ENCODE results near the gene ARPC4. TPM values are rescaled to one million over a fixed set of nuclear protein-coding genes. Genes with fewer than 3 reads are reported as not detected.

Gene ARPC4
- total and polyA plus RNA-seq, 2 donors (not counting 3 experiments of a cell fraction or from before 2014, with no cell fraction given) = 181 to 197 TPM

DNA sequence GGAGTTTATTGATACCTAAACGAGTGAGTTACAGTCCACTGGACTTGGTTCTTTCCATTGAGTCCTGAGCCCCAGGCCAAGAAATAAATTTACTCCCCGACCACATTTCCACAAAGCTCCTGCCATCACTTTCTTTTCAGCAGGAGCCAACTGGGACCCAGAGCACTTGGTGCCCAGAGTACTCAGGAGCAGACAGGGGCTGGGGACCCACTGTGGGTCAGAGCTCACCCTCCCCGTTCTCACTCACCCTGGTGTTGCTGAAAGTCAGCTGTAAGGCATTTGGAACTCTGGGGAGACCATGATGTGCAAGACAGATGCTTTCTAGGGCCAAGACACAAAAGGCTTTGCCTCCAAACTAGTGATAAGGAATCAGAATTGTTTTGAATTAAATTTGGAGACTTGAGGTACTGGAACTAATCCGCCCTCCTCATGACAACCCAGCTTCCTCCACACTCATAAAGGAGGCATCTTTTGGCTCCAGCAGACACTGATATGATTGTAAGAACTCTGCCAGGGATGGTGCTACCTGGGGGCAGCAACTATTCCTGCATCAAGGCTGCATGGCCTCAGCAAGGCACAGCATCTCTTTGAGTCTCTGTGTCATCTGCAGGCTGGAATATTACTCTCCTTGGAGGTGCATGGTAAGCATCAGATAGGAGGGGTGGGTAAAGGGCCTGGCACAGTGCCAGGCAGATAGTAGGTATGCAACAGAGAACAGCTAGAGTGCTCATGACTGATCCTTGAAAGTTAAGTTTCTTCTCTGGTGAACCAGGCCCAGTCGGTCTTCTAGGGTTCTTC, 15.8 kb upstream of the ARPC4 start:
- no peaks in the 10 kb centered on the region for H3K27me3 ChIP-seq (ENCODE audit: control insufficient read depth in 2 of 2, insufficient read depth in 2 of 2, low read length in 2 of 2)
- H3K9ac ChIP-seq (replicated peaks; ENCODE audit: extremely low read depth, insufficient read depth, low read length) = no peak overlapping the region
- DNase-seq (ENCODE audit: low read depth, low spot score) (no peak), FAIRE-seq (no peak)
- no peak overlapping the region for H3K4me2 ChIP-seq (ENCODE audit: insufficient read depth, low read length)
- H4K20me1 ChIP-seq (replicated peaks; ENCODE audit: control insufficient read depth, extremely low read depth, insufficient read depth, low read length) = no peaks in the 10 kb centered on the region
- no peak overlapping the region for H3K4me3 ChIP-seq (replicated peaks in 1 of 3; ENCODE audit: insufficient read depth in 1 of 3, low read depth in 1 of 3, low read length in 3 of 3)
- no peak for TF ChIP-seq CTCF (IDR thresholded peaks at IDR 0.05; ENCODE audit: extremely low read depth in 1 of 2, insufficient read depth in 1 of 2, low read depth in 1 of 2, low read length in 2 of 2)
- no peak for TF ChIP-seq MYC (IDR thresholded peaks at IDR 0.05; ENCODE audit: low read depth, low read length)
- no peak for TF ChIP-seq JUN (IDR thresholded peaks at IDR 0.05; ENCODE audit: borderline replicate concordance, insufficient read depth, insufficient read length, low read depth)
- no peak for TF ChIP-seq GATA2 (IDR thresholded peaks at IDR 0.05; ENCODE audit: insufficient read depth, insufficient read length, low read depth, low read length)
- TF ChIP-seq, protein P1, sequence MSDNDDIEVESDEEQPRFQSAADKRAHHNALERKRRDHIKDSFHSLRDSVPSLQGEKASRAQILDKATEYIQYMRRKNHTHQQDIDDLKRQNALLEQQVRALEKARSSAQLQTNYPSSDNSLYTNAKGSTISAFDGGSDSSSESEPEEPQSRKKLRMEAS (IDR thresholded peaks at IDR 0.05; ENCODE audit: insufficient read depth, insufficient read length) = no peak
- no peak for TF ChIP-seq POLR2AphosphoS5 (IDR thresholded peaks at IDR 0.05; ENCODE audit: insufficient read depth, low read depth, low read length)
- TF ChIP-seq POLR2A (IDR thresholded peaks at IDR 0.05; ENCODE audit: low read depth, low read length) = no peak
- TF ChIP-seq EZH2 (IDR thresholded peaks at IDR 0.05; ENCODE audit: borderline replicate concordance, low read depth, low read length, severe bottlenecking) = no peak
- TF ChIP-seq FOS (IDR thresholded peaks at IDR 0.05; ENCODE audit: borderline replicate concordance, insufficient read depth, low read length) = no peak
- BruUV-seq (replicated peaks) = no TSS peak
- intact Hi-C loops (cut with micrococcal nuclease) = no loop called here
- H3K27ac ChIP-seq (ENCODE audit: insufficient read depth, low read depth, low read length) = no peak overlapping the region
- H3K9me3 ChIP-seq (replicated peaks; ENCODE audit: control insufficient read depth, insufficient read depth, low read length) = no peaks in the 10 kb centered on the region
- H3K4me1 ChIP-seq (ENCODE audit: control insufficient read depth, extremely low read depth, insufficient read depth, low read length) = no peaks in the 10 kb centered on the region
- H3K79me2 ChIP-seq (ENCODE audit: control insufficient read depth, insufficient read depth, low read length) = no peaks in the 10 kb centered on the region
- POLR2A ChIA-PET = no interaction called here
- H3K36me3 ChIP-seq (ENCODE audit: control insufficient read depth in 2 of 2, extremely low read depth in 1 of 2, insufficient read depth in 2 of 2, low read length in 2 of 2) = peaks cover 0 to under 1% of the 10 kb centered on the region in 2 experiments
- H2AFZ ChIP-seq (ENCODE audit: low read depth, low read length) = no peak overlapping the region
- CTCF ChIA-PET = no interaction called here
- H3K9me1 ChIP-seq (replicated peaks; ENCODE audit: control insufficient read depth, extremely low read depth, insufficient read depth, low read length) = no peaks in the 10 kb centered on the region
- dilution Hi-C loops (cut with MboI; ENCODE audit: extremely low pct_ligation_motif_present, low sequenced_read_pairs) = no loop called here
